Measurements from ENCODE around the gene B3GNT7.
A peak's percentile ranks its signal among the peaks of the same experiment; 100 is the strongest.
"Not testable (repeated sequence)": the region's sequence is repeated elsewhere in the genome, so short reads cannot be mapped to it uniquely, and the experiment has no call there.

B3GNT7 gene

DNA sequence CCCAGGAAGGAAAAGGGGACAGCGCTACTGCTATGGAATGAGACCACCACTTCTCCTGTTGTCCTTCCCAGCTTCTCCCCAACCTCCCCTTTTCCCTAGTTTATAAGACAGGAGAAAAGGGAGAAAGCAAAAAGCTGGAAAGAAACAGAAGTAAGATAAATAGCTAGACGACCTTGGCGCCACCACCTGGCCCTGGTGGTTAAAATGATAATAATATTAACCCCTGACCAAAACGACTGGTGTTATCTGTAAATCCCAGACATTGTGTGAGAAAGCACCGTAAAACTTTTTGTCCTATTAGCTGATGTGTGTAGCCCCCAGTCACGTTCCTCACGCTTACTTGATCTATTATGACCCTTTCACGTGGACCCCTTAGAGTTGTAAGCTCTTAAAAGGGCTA lies 5.2 kb downstream of the B3GNT7 start:
- not testable (repeated sequence) for DNase-seq (ENCODE audit: low spot score)

GRCh38 chr2:231401101-231401500 lies 5.6 kb downstream of the B3GNT7 start:
- not testable (repeated sequence) for DNase-seq (ENCODE audit: low spot score)

- DNase-seq (ENCODE audit: low spot score), result not testable (repeated sequence)
These were observed 8.1 kb downstream of the B3GNT7 start for GRCh38 chr2:231403421-231404182.

DNA sequence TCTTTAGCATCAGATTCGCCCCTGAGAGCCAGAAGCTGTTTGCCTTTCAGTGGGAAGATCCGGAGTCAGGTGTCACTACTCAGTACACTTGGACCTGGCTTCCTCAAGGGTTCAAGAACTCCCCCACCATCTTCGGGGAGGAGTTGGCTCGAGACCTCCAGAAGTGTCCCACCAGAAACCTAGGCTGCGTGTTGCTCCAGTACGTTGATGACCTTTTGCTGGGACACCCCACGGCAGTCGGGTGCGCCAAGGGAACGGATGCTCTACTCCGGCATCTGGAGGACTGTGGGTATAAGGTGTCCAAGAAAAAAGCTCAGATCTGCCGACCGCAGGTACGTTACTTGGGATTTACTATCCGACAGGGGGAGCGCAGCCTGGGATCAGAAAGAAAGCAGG lies 8.7 kb downstream of the B3GNT7 start:
- not testable (repeated sequence) for DNase-seq (ENCODE audit: low spot score)

GRCh38 chr2:231405601-231406367 lies 10.3 kb downstream of the B3GNT7 start:
- DNase-seq (ENCODE audit: low spot score), result not testable (repeated sequence)

GRCh38 chr2:231407686-231408085 lies 12.2 kb downstream of the B3GNT7 start:
- not testable (repeated sequence) for DNase-seq (ENCODE audit: low spot score)

- not testable (repeated sequence) for DNase-seq (ENCODE audit: low spot score)
These were observed 12.8 kb downstream of the B3GNT7 start for GRCh38 chr2:231408304-231408703.

DNA sequence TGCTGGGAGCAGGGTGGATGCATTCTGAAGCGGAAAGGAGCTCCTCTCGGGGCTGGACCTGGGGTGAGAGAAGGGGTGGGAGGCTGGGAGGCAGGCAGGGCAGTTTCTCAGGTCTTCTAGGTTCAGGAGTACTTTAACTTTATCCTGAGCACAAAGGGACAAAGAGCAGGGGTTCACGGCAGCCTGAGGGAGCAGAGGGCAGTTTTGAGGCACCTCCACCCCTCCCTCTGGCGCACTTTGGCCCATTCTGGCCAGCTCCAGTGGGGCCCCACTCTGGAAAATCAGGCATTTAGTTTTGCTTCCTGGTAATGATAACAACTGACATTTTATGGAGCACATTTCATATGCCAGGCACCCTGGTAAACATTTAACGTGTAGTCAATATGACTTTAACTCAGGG lies 14.3 kb downstream of the B3GNT7 start:
- DNase-seq (ENCODE audit: low spot score), result no peak

- no peak for DNase-seq (ENCODE audit: low spot score)
These were observed 14.9 kb downstream of the B3GNT7 start for GRCh38 chr2:231410293-231411004.

GRCh38 chr2:231411237-231411636 lies 15.7 kb downstream of the B3GNT7 start:
- DNase-seq (ENCODE audit: low spot score), result no peak

GRCh38 chr2:231411831-231412617 lies 16.5 kb downstream of the B3GNT7 start:
- DNase-seq (ENCODE audit: low spot score), result peak; percentile 90

- no peak for DNase-seq (ENCODE audit: low spot score)
These were observed 17.1 kb downstream of the B3GNT7 start for GRCh38 chr2:231412618-231412963.

DNA sequence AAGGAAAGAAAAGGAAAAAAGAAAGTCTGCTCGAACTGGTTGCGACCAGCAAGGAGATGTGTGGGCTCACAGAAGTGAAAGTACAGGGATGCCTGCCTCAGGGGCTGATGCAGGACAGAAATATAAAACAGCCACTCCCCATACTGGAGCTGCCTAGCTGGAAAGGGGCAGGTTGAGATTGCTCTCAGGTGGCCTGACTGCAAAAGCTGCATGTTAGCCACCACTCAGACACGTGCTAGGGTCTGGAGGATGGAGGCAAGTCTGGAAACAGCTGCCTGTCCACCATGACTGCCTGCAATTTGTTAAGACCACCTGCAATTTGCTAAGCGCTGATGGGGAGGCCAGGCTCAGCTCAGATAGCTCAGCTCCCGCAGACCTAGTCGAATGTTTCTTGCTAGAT lies 17.9 kb downstream of the B3GNT7 start:
- no peak for DNase-seq (ENCODE audit: low spot score)

DNA sequence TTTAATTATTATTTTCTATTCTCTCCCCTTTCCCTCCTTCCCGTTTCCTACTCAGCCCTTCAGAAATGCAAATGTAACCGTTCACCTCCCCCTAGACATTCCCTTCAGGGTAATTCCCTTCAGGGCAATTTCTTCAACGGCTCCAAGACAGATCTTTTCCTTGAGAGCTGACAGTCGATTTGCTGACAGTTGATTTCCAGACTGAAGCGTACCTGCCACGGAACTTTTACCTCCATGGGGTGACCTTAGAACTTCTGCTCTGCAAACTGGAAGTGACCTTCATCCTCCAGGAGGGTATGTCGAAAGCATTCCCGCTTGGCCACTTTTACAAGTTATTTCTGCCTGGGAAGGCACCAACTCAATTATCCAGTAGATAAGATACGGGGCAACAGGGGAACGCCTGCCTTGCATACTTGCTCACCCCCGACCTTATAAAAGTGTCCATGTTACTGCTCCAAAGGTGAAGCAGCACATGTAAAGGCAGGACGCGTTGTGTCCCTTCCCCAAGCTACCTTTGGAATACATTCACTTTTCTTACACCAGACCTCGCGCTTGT lies 18.5 kb downstream of the B3GNT7 start:
- DNase-seq (ENCODE audit: low spot score), result no peak

GRCh38 chr2:231415029-231415428 lies 19.5 kb downstream of the B3GNT7 start:
- DNase-seq (ENCODE audit: low spot score), result no peak

- no peak for DNase-seq (ENCODE audit: low spot score)
These were observed 23.5 kb downstream of the B3GNT7 start for GRCh38 chr2:231418820-231419640.

GRCh38 chr2:231421051-231421580 lies 25.6 kb downstream of the B3GNT7 start:
- DNase-seq (ENCODE audit: low spot score), result no peak

DNA sequence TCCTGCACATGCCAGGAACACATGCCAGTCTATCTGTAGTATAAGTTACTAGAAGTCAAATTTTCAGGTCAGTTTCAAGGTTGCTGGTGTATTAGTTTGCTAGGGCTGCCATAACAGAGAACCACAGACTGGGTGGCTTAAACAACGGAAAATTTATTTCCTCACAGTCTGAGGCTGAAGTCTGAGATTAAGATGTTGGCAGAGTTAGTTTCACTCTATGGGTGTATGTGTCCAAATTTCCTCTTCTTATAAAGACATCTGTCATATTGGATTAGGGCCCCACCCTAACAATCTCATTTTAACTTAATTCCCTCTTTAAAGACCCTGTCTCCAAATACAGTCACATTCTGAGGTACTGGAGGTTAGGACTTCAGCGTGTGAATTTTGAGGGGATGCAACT lies 26.5 kb downstream of the B3GNT7 start:
- DNase-seq (ENCODE audit: low spot score), result no peak

DNA sequence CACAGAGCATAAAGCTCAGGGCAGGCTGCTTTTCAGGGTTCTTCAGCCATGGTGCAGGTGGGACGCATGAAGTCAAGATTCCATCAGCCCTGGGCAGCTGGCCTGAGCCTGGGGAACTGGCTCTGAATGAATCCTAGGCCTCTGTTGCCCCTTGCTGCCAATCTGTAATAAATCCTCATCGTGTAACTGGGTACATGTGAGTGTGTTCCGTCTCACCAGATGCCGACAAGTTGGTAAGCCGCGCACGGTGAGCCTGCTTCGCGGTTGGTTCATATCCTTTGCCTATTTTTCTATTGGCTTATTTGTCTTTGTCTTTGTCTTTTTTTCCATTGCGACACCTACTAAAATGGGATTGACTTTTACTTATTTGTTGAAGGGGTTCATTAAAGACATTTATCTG lies 27.7 kb downstream of the B3GNT7 start:
- no peak for DNase-seq (ENCODE audit: low spot score)

GRCh38 chr2:231425291-231425810 lies 29.8 kb downstream of the B3GNT7 start:
- DNase-seq (ENCODE audit: low spot score), result no peak
